HUDEP-2 (cell line): ENCODE results near the gene CSNK2A3.
"Not testable (repeated sequence)": the region's sequence is repeated elsewhere in the genome, so short reads cannot be mapped to it uniquely, and the experiment has no call there.

Source experiments
- DNase-seq, 76 experiments: peaks; one replicate each; lab custom pipeline; 2025; ENCODE audit not compliant: unreplicated experiment in 76 of 76; lab: John Stamatoyannopoulos, UW

The CSNK2A3 gene

GRCh38 chr11:11352878-11353277, at the start of gene CSNK2A3:
CSNK2A3 (minus strand) TSS chr11:11353250; CDS start chr11:11353119, 131 bp downstream.
- DNase-seq, result not testable (repeated sequence)

GRCh38 chr11:11401960-11402535, 49.0 kb upstream of the CSNK2A3 start:
- peak in 60 of 76 experiments; percentile 6 to 88 (median 52) for DNase-seq

- DNase-seq, result peak in 38 of 76 experiments; percentile 3 to 48 (median 20)
Measured at GRCh38 chr11:11400635-11401232, 47.7 kb upstream of the CSNK2A3 start.

GRCh38 chr11:11400121-11400520, 47.1 kb upstream of the CSNK2A3 start:
- DNase-seq, result no peak

GRCh38 chr11:11397781-11398180, 44.7 kb upstream of the CSNK2A3 start:
- DNase-seq, result no peak

- no peak for DNase-seq
Measured at GRCh38 chr11:11397036-11397415, 44.0 kb upstream of the CSNK2A3 start.

- DNase-seq, result no peak
Measured at GRCh38 chr11:11396301-11397035, 43.4 kb upstream of the CSNK2A3 start.

GRCh38 chr11:11395126-11395525, 42.1 kb upstream of the CSNK2A3 start:
- no peak for DNase-seq

- DNase-seq, result no peak
Measured at GRCh38 chr11:11394241-11394640, 41.2 kb upstream of the CSNK2A3 start.

- no peak for DNase-seq
Measured at GRCh38 chr11:11391796-11392463, 38.9 kb upstream of the CSNK2A3 start.

- DNase-seq, result no peak
Measured at GRCh38 chr11:11391169-11391568, 38.1 kb upstream of the CSNK2A3 start.

GRCh38 chr11:11390068-11390771, 37.2 kb upstream of the CSNK2A3 start:
- DNase-seq, result no peak

- DNase-seq, result no peak
Measured at GRCh38 chr11:11389238-11389637, 36.2 kb upstream of the CSNK2A3 start.

- no peak for DNase-seq
Measured at GRCh38 chr11:11387622-11388305, 34.7 kb upstream of the CSNK2A3 start.

GRCh38 chr11:11387207-11387606, 34.2 kb upstream of the CSNK2A3 start:
- DNase-seq, result no peak

- no peak for DNase-seq
Measured at GRCh38 chr11:11384829-11385228, 31.8 kb upstream of the CSNK2A3 start.

- no peak for DNase-seq
Measured at GRCh38 chr11:11383995-11384394, 30.9 kb upstream of the CSNK2A3 start.

- no peak for DNase-seq
Measured at GRCh38 chr11:11382858-11383532, 29.9 kb upstream of the CSNK2A3 start.

GRCh38 chr11:11381471-11382105, 28.5 kb upstream of the CSNK2A3 start:
- DNase-seq, result no peak
